Posterior vena cava (tissue), 2 donors: ENCODE data around the gene KIF22. TPM values are rescaled to one million over a fixed set of nuclear protein-coding genes. Genes with fewer than 3 reads are reported as not detected.
A peak's percentile ranks its signal among the peaks of the same experiment; 100 is the strongest.

Experiments
- DNase-seq: peaks from one replicate; pipeline ENCODE4 v3.0.0-alpha.2; 2020; ENCODE audit warnings: low spot score
- intact Hi-C, 2 donors: fragments of 100-400 bp; cut with DNase I; formaldehyde crosslinking; loops; one replicate each; pipeline versions ENCODE4 v1.14.1 to v1.14.2; 2022 to 2023
- total RNA-seq, 2 donors: library from RNA; stranded (reverse); fragmentation: NEBNext Ultra II Directional; extraction: Animal tissue kit (Norgen Biotek cat#: 25700); gene quantifications; one replicate each; pipeline ENCODE4 v1.2.1, GENCODE V29; 2021
- donor health status: DM: yes; HTN: yes; CAD: no.
- donor health status: DM: yes; HTN: yes; CAD: no.

KIF22 gene
- total RNA-seq, 2 donors from 2014 or later: 5.9 to 10.4 TPM

GRCh38 chr16:29810699-29811169, 20.2 kb downstream of the KIF22 start:
- intact Hi-C loops: no loop called here
- DNase-seq: no peak

DNA sequence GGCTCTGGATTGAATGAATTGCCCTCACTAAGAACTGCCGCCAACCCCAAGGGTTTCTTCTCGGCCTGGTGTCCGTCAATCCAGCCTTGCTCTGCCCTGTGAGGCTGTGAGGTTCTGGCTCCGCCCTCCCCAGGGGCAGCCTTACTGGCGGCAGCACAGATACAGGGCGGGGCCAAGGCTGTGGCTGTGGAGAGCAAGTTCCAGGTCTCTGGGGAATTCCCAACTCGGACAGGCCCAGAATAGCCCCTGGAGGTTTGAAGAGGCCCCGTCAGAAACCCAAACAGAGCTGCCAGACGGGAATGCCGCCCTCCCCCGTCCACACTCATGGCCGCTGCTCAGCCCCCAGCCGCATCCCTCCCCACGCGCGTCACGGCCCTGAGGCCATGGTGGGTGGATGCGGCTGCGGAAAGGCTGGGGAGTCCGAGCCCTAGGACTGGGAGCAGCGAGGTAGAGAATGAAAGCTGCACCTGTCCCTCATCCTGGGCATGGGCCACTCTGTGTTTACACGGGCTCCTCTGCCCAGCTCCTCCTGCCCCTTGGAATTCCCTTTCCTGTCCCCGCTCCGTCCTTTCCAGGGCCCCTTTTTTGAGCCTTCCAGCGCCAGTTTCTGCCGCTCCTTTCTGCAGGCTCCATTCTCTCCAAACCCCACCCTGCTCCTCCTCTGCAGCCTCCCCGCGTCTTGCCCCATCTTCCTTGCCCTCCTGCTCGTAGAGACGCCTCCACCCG, 20.8 kb downstream of the KIF22 start:
- DNase-seq: peak; percentile 98
- intact Hi-C loops: no loop called here

GRCh38 chr16:29811896-29812665, 21.5 kb downstream of the KIF22 start, which contains the start of gene PRRT2:
Gene PRRT2 (plus strand): TSS chr16:29812193. CDS start chr16:29813055, 862 bp downstream.
- intact Hi-C loops: no loop called here

DNA sequence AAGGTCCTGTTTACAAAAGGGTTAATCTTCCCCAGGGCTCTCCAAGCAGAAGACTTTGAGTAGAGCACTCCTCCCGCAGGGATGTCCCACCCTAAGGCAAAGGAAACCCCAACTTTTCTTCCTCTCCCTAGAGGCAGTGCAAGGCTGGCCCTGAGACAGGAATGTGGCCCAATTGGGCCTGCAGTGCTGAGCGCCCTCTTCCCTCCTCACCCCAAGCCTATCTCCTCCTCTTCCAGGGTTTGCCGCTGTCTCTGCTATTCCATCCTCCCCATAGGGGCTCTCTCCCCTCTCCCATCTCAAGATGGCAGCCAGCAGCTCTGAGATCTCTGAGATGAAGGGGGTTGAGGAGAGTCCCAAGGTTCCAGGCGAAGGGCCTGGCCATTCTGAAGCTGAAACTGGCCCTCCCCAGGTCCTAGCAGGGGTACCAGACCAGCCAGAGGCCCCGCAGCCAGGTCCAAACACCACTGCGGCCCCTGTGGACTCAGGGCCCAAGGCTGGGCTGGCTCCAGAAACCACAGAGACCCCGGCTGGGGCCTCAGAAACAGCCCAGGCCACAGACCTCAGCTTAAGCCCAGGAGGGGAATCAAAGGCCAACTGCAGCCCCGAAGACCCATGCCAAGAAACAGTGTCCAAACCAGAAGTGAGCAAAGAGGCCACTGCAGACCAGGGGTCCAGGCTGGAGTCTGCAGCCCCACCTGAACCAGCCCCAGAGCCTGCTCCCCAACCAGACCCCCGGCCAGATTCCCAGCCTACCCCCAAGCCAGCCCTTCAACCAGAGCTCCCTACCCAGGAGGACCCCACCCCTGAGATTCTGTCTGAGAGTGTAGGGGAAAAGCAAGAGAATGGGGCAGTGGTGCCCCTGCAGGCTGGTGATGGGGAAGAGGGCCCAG, 22.4 kb downstream of the KIF22 start:
- DNase-seq: no peak
- intact Hi-C loops: no loop called here

More at GRCh38 chr16:29811896-29812665, 21.5 kb downstream of the KIF22 start, which contains the start of gene PRRT2:
- DNase-seq: no peak

DNA sequence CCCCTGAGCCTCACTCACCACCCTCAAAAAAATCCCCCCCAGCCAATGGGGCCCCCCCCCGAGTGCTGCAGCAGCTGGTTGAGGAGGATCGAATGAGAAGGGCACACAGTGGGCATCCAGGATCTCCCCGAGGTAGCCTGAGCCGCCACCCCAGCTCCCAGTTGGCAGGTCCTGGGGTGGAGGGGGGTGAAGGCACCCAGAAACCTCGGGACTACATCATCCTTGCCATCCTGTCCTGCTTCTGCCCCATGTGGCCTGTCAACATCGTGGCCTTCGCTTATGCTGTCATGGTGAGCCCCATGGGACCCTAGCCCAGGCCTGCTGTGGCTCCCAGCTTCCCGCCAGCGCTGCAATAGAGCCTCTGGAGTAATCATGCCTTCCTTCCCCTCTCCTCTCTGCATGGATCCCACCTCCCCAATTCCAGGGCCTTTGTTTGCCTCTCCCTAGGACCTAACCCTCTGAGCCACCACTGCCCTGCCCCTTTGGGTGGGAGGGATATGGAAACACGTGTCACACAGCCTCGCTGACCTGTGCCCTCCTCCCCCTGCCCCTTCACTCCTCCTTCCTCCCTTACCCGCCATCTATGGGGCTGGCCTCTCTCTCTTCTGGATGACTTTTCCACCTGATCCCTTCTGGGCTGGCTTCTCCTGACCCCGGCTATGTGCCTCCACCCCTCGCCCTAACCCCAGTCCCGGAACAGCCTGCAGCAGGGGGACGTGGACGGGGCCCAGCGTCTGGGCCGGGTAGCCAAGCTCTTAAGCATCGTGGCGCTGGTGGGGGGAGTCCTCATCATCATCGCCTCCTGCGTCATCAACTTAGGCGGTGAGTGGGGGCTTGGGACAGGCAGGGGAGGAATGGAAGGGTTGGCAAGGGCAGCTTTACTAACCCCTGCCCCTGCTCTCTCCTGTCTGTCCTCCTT, 23.4 kb downstream of the KIF22 start:
- DNase-seq: no peak
- intact Hi-C loops: no loop called here

DNA sequence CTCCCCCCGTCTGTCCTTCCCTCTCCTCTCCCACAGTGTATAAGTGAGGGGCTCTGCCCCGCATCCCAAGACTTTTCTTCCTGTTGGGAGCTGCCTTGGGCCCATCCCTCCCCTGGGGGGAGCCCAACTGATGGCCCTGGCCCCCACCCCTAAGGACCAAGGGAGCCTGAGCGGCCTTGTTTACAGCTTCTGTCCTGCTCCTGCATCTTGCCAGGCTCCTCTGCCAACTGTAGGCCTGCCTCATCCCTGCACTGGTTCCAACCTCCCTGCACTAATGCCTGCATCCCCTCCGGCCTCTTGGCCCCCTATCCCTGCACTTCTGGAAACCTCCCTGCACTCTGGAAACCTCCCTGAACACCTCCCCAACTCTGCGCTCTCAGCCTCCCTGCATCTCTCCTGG, 24.0 kb downstream of the KIF22 start:
- no peak for DNase-seq
- intact Hi-C loops: no loop called here

GRCh38 chr16:29815032-29815721, 24.6 kb downstream of the KIF22 start:
- DNase-seq: no peak
- intact Hi-C loops: no loop called here

- peak; percentile 99 for DNase-seq
- intact Hi-C loops: no loop called here
Observed at GRCh38 chr16:29815793-29816693, 25.5 kb downstream of the KIF22 start, which contains the start of gene PAGR1. Gene PAGR1 (plus strand): TSS chr16:29816152. CDS start chr16:29816526, 374 bp downstream.

GRCh38 chr16:29816694-29817441, 26.3 kb downstream of the KIF22 start:
- intact Hi-C loops: no loop called here
- DNase-seq: no peak

DNA sequence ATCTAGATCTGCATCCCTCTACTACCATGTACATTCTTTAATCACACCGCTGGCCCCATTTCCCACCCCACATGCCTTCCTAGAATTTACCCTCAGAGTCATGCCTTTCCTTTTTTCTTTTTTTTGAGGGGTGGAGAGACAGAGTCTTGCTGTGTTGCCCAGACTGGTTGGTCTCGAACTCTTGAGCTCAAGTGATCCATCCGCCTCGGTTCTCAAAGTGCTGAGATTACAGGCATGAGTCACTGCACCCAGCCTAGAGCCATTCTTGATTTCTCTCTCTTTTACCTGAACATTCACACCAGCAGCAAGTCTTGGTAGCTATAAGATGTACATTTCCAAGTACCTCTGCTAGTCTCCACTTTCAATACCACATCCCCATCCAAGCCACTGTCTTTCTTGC, 27.5 kb downstream of the KIF22 start:
- DNase-seq: no peak
- intact Hi-C loops: no loop called here

DNA sequence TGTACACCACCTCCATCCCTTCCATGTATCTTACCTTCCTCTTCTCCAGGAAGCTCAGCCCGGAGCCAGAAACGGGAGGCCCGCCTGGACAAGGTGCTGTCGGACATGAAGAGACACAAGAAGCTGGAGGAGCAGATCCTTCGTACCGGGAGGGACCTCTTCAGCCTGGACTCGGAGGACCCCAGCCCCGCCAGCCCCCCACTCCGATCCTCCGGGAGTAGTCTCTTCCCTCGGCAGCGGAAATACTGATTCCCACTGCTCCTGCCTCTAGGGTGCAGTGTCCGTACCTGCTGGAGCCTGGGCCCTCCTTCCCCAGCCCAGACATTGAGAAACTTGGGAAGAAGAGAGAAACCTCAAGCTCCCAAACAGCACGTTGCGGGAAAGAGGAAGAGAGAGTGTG, 29.0 kb downstream of the KIF22 start:
- no peak for DNase-seq
- intact Hi-C loops: no loop called here

GRCh38 chr16:29820271-29820701, 29.7 kb downstream of the KIF22 start, which contains the start of gene MVP:
Gene MVP (plus strand): TSS chr16:29820462. CDS start chr16:29830550, 10,088 bp downstream.
- peak; percentile 91 for DNase-seq
- intact Hi-C loops: loop anchor here in 1 of 2 donors (5.0 kb wide), 1 partner anchor 182 kb away; no protein-coding TSS in a partner anchor

- DNase-seq: no peak
- intact Hi-C loops: loop anchor here in 1 of 2 donors (5.0 kb wide), 1 partner anchor 181 kb away; no protein-coding TSS in a partner anchor
Observed at GRCh38 chr16:29820730-29821642, 30.4 kb downstream of the KIF22 start.

GRCh38 chr16:29821643-29822115, 31.1 kb downstream of the KIF22 start:
- intact Hi-C loops: loop anchor here in 1 of 2 donors (5.0 kb wide), 1 partner anchor 181 kb away; no protein-coding TSS in a partner anchor
- DNase-seq: no peak
